ENCODE results near the gene STK11IP.
A peak's percentile ranks its signal among the peaks of the same experiment; 100 is the strongest.

The STK11IP gene

DNA sequence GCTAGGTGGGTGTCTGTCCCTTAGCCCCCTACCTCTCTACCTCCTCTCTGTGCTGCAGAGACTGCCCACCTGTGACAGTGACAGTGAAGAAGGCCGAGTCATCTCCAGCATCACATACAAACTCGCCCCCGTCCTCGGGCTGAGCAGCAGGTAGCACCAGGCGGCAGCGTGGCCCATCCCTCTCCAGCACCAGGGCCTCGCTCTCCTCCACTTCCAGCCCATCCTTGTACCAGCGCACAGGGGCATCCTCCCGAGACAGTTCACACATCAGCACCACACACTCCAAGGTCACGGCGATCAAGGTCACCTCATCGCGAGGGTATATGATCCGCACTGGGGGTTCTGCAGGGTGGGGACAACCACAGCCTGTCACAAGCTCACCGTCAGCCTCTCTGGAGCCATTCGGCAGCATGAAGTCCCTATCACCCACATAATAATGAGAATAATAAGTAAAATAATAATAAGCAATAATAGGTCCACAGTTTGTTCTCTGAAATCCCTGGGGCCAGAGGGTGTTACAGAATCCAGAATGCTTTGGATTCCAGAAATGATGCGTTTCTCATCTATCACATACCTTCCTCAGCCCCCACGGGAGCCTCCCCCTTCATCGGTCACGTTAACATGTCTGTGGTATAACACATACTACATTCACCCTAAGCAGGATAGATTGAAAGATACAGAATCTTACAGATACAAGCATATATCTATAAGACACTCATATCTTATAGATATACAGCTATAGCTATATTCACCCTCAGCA is 38.3 kb upstream of the STK11IP start:
- no peaks in the 10 kb centered on the region for H3K79me2 ChIP-seq (ENCODE audit: control insufficient read depth, low read length)
- no peaks in the 10 kb centered on the region for H3K4me1 ChIP-seq (ENCODE audit: control insufficient read depth, low read length)
- no peaks in the 10 kb centered on the region for H3F3A ChIP-seq (ENCODE audit: control insufficient read depth, insufficient read depth)
- no peak overlapping the region for H3K4me3 ChIP-seq (ENCODE audit: low read length)
- no peaks in the 10 kb centered on the region for H3K9me2 ChIP-seq (replicated peaks; ENCODE audit: control insufficient read depth, low read length)
- H3K27ac ChIP-seq (ENCODE audit: low read depth, low read length) = no peak overlapping the region
- no peak for TF ChIP-seq EZH2phosphoT487 (IDR thresholded peaks at IDR 0.05; ENCODE audit: borderline replicate concordance, low read length)
- TF ChIP-seq, protein P1, sequence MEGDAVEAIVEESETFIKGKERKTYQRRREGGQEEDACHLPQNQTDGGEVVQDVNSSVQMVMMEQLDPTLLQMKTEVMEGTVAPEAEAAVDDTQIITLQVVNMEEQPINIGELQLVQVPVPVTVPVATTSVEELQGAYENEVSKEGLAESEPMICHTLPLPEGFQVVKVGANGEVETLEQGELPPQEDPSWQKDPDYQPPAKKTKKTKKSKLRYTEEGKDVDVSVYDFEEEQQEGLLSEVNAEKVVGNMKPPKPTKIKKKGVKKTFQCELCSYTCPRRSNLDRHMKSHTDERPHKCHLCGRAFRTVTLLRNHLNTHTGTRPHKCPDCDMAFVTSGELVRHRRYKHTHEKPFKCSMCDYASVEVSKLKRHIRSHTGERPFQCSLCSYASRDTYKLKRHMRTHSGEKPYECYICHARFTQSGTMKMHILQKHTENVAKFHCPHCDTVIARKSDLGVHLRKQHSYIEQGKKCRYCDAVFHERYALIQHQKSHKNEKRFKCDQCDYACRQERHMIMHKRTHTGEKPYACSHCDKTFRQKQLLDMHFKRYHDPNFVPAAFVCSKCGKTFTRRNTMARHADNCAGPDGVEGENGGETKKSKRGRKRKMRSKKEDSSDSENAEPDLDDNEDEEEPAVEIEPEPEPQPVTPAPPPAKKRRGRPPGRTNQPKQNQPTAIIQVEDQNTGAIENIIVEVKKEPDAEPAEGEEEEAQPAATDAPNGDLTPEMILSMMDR (IDR thresholded peaks at IDR 0.05; ENCODE audit: low read depth, low read length, poor library complexity, severe bottlenecking) = no peak
- no peaks in the 10 kb centered on the region for H3K9me3 ChIP-seq (ENCODE audit: control insufficient read depth, insufficient read depth, low read length)
- no peak overlapping the region for H3K4me2 ChIP-seq (ENCODE audit: low read length)
- H4K20me1 ChIP-seq (ENCODE audit: control insufficient read depth, insufficient read depth, low read depth, low read length) = no peaks in the 10 kb centered on the region
- H3K27me3 ChIP-seq (ENCODE audit: control insufficient read depth, low read length) = no peaks in the 10 kb centered on the region
- no peaks in the 10 kb centered on the region for H3K36me3 ChIP-seq (ENCODE audit: control insufficient read depth, low read length)

DNA sequence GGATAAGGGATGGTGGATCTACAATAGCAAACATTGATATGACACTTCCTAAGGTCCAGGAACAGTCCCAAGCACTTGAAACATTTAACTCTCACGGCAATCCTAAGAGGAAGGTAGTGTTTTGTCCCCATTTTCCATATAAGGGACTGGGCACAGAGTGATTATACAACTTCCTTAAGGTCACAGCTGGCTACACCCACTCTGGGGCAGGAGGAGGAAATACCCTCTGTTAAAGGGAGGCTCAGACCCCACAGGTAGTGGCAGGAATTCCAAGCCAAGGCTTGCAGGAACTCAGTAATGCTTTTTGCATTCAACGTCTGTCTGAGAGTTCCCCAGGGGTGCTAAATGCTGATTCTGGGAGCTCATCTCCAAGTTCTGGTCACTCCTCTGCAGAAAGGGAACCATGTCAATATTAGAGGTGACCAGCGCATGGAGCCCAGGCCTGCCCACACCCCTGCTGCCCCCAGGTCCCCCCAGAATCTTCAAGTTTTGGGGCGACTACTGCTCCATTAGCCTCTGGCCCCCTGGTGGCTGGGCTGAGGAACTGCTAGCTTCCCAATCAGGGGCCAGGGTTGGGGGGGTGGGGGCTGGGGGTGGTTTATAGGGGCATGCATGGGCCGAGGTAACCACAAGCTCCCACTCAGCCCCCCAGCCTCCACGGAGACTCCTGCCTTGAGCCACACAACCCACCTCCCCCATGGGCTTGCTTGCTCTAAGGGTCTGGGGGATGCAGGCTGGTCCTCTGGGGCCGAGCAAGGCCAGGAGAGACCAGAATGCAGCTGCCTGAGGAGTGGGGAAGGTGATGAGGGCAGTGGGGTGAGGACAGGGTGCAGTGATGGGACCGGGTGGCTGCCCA is 37.4 kb upstream of the STK11IP start:
- Histone ChIP-seq H3K4me2 (ENCODE audit: low read length) (no peak overlapping the region), H3K4me3 (ENCODE audit: low read length) (no peak overlapping the region), H3K27ac (ENCODE audit: low read depth, low read length) (no peak overlapping the region), H3K4me1 (ENCODE audit: control insufficient read depth, low read length) (no peaks in the 10 kb centered on the region), H3F3A (ENCODE audit: control insufficient read depth, insufficient read depth) (no peaks in the 10 kb centered on the region), H3K27me3 (ENCODE audit: control insufficient read depth, low read length) (no peaks in the 10 kb centered on the region), H3K9me3 (ENCODE audit: control insufficient read depth, insufficient read depth, low read length) (no peaks in the 10 kb centered on the region), H3K36me3 (ENCODE audit: control insufficient read depth, low read length) (no peaks in the 10 kb centered on the region), H4K20me1 (ENCODE audit: control insufficient read depth, insufficient read depth, low read depth, low read length) (no peaks in the 10 kb centered on the region), H3K9me2 (replicated peaks; ENCODE audit: control insufficient read depth, low read length) (no peaks in the 10 kb centered on the region), H3K79me2 (ENCODE audit: control insufficient read depth, low read length) (no peaks in the 10 kb centered on the region)
- TF ChIP-seq, protein P1 (IDR thresholded peaks at IDR 0.05; ENCODE audit: low read depth, low read length, poor library complexity, severe bottlenecking) = peak; percentile 74
- TF ChIP-seq EZH2phosphoT487 (IDR thresholded peaks at IDR 0.05; ENCODE audit: borderline replicate concordance, low read length) = no peak

DNA sequence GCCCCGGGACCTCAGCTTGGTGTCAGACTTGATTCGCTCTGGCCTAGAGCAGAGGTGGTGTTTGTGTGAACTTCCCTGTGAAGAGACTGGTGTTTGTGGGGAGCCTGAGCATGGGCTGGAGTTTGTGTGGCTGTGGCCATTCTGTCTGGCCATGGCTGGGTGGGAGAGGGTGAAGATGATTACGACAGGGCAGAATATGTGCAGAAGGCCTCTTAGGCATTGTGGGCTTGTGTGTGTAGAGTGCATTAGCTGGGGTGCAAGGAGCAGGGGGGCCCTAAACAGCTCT is 36.8 kb upstream of the STK11IP start:
- no peak overlapping the region for H3K27ac ChIP-seq (ENCODE audit: low read depth, low read length)
- H3K36me3 ChIP-seq (ENCODE audit: control insufficient read depth, low read length) = no peaks in the 10 kb centered on the region
- H3K4me1 ChIP-seq (ENCODE audit: control insufficient read depth, low read length) = no peaks in the 10 kb centered on the region
- no peaks in the 10 kb centered on the region for H3F3A ChIP-seq (ENCODE audit: control insufficient read depth, insufficient read depth)
- no peak overlapping the region for H3K4me2 ChIP-seq (ENCODE audit: low read length)
- H3K9me3 ChIP-seq (ENCODE audit: control insufficient read depth, insufficient read depth, low read length) = no peaks in the 10 kb centered on the region
- H3K4me3 ChIP-seq (ENCODE audit: low read length) = no peak overlapping the region
- no peaks in the 10 kb centered on the region for H4K20me1 ChIP-seq (ENCODE audit: control insufficient read depth, insufficient read depth, low read depth, low read length)
- H3K9me2 ChIP-seq (replicated peaks; ENCODE audit: control insufficient read depth, low read length) = no peaks in the 10 kb centered on the region
- TF ChIP-seq, protein P1 (IDR thresholded peaks at IDR 0.05; ENCODE audit: low read depth, low read length, poor library complexity, severe bottlenecking) = no peak
- no peak for TF ChIP-seq EZH2phosphoT487 (IDR thresholded peaks at IDR 0.05; ENCODE audit: borderline replicate concordance, low read length)
- H3K27me3 ChIP-seq (ENCODE audit: control insufficient read depth, low read length) = no peaks in the 10 kb centered on the region
- H3K79me2 ChIP-seq (ENCODE audit: control insufficient read depth, low read length) = no peaks in the 10 kb centered on the region
